NB4 (cell line): ENCODE measurements around the gene KIAA1958.

Experiments used
- DNase-seq: peaks from one replicate; pipeline ENCODE4 v3.0.0; 2010; ENCODE audit warnings: low read depth
- H3K4me3 ChIP-seq: one replicate; pipeline ENCODE4 v1.5.1; 2011; ENCODE audit warnings: mild to moderate bottlenecking, low read depth, low read length, moderate library complexity
- MYC ChIP-seq: IDR thresholded peaks from 2 replicates; pipeline ENCODE4 v1.6.1; 2011; ENCODE audit warnings: low read depth, low read length
- POLR2A ChIP-seq: IDR thresholded peaks from 2 replicates; pipeline ENCODE4 v1.6.1; 2011; ENCODE audit warnings: mild to moderate bottlenecking; ENCODE audit not compliant: insufficient read length; ENCODE audit errors: extremely low read depth
- TF ChIP-seq, protein P1 (sequence below): IDR thresholded peaks from 2 replicates; pipeline ENCODE4 v1.6.1; 2011; ENCODE audit warnings: low read depth, low read length
- TF ChIP-seq, protein P2 (sequence below): IDR thresholded peaks from one replicate; pipeline ENCODE4 v1.5.1; 2012; ENCODE audit warnings: low read depth, low read length

Gene KIAA1958

DNA sequence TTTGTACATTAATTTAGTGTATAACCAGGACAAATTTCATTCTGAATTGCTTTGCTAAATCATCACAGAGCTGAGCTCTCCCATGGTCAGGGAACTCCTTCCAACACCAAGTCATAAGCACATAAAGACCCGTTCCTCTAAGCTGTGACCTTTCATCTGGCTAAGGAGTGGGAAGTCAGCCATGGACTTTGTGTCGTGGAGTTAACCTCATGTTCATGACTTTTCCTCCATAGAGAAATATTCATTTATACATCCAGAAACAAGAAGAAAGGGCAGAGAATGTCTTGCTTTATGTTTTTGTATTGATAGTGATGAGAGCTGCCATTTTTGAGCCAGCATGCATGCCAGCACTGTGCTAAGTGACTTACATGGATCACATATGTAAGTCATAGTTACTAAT lies 133.8 kb downstream of the KIAA1958 start:
- no peak overlapping the region for H3K4me3 ChIP-seq
- TF ChIP-seq, protein P1, sequence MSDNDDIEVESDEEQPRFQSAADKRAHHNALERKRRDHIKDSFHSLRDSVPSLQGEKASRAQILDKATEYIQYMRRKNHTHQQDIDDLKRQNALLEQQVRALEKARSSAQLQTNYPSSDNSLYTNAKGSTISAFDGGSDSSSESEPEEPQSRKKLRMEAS = no peak
- TF ChIP-seq, protein P2, sequence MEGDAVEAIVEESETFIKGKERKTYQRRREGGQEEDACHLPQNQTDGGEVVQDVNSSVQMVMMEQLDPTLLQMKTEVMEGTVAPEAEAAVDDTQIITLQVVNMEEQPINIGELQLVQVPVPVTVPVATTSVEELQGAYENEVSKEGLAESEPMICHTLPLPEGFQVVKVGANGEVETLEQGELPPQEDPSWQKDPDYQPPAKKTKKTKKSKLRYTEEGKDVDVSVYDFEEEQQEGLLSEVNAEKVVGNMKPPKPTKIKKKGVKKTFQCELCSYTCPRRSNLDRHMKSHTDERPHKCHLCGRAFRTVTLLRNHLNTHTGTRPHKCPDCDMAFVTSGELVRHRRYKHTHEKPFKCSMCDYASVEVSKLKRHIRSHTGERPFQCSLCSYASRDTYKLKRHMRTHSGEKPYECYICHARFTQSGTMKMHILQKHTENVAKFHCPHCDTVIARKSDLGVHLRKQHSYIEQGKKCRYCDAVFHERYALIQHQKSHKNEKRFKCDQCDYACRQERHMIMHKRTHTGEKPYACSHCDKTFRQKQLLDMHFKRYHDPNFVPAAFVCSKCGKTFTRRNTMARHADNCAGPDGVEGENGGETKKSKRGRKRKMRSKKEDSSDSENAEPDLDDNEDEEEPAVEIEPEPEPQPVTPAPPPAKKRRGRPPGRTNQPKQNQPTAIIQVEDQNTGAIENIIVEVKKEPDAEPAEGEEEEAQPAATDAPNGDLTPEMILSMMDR = no peak
- TF ChIP-seq MYC = no peak
- TF ChIP-seq POLR2A = no peak
- DNase-seq = no peak

DNA sequence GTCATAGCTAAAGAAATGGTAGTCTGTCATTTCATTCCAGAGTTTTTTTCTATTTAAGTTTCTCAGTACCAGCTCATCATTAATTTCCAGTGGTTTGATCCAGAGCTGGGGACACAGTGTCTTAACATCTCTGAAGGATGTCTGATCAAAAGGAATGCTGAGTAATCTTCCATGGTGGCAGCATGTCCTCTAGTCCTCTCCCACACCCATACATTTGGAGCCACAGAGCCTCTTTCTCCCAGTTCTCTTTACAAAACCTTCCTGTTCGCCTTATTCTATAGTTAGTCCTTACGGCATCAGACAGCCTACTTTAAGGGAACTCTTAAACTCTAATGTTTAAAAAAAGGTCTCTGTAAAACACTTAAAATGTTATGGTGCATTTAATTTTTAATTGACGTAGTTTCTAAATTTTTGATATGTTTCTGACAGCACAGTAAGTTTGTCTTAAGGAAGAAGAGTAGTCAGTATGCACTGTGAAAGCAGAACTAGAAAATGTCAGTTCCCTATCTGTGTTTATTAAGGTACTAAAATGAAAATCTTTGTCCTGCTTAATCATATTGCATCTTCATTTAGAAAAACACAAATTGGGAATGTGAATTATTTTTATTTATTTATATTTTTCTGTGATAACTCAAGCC lies 134.5 kb downstream of the KIAA1958 start:
- no peak for DNase-seq
- no peak overlapping the region for H3K4me3 ChIP-seq
- TF ChIP-seq MYC (no peak), POLR2A (no peak)
- TF ChIP-seq, protein P2 = no peak
- TF ChIP-seq, protein P1 = no peak

DNA sequence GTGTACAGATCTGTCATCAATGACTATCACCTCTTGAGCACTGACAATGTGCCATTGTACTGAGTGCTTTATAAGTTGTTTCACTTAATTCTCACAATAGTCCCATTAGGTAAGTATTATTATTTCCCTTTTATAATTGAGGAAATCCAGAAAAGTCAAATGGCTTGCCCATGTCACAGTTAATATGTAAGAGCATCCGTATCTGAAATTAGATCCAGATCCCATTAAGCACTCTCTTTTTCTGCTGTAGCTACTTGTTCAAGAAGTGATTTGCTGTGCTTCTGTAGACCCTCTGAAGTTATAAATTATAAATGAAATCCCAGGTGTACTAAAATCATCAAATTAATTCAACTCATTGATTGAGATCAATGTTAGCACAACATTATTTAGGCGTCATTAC lies 136.6 kb downstream of the KIAA1958 start:
- TF ChIP-seq, protein P1 = no peak
- TF ChIP-seq POLR2A = no peak
- TF ChIP-seq, protein P2 = no peak
- no peak for TF ChIP-seq MYC
- no peak overlapping the region for H3K4me3 ChIP-seq
- DNase-seq = no peak

DNA sequence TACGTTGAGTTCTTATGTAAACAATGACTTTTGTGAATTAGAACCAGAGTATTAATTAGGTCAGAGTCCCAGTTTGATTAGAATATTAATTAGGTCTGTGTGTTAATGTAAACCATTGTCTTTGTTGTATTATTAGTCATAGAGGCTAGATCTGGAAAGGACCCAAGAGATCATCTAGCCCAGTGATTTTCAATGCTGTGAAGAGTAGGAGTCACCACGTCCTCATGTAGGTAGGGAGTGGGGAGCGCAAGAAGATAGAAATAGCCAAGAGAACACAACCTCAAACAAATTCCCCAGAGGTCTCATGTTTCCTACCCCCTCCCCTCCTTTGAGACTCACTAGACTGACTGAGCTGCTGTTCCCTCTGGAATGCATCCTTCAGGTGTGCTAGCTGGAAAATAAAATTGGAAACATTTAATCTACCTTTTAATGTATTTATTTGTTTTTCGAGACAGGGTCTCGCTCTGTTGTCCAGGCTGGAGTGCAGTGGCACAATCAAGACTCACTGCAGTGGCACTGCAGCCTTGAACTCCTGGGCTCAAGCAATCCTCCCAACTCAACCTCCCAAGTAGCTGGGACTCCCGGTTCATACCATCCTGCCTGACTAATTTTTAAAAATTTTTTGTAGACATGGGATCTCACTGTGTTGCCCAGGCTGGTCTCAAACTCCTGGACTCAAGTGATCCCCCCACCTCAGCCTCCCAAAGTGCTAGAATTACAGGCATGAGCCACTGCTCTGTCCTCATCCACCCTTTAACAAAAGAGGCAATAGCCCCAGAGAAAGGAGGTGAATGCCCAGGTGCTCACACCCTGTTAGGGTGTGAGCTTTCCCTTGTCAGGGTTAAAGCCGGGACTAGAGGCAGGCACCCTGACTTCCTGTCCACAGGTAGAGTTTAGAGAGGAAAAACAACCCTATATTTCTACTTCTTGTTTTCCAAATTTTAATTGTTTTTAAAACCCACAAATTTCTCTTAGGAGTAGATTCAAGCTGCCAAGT lies 138.4 kb downstream of the KIAA1958 start:
- no peak overlapping the region for H3K4me3 ChIP-seq
- no peak for DNase-seq

DNA sequence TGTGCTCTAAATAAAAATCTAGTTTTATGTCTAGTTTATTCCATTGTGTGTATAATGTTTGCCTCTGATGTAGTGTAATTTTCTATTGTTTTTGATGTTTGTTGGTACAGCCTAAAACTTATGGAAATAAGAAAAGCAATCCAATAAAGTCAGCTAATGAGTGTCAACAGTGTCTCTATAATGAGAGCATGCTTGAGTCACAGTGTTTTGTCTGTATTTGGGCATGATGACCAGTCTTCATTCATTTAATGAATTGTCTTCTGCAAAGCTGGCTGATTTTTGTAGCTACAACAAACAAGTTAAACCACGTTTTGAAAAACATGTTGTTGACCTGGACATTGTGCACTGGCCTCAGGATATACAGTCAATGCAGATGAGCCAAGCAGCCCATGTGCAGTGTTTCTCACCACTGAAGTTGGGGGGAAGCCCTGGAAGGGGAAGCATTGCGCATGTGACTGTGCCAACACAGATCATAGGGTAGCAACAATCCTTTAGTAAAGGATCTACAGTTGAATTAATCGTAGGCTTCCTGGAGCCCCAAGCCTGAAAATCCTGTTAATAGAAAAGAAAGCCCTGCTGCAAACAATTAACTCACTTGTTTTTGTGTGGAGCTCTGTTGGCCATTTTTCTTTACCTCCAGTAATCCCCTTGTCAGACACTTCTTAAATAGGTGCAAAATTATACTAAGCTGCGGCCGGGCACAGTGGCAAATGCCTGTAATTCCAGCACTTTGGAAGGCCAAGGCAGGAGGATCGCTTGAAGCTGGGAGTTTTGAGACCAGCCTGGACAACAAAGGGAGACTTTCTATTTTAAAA lies 143.3 kb downstream of the KIAA1958 start:
- DNase-seq = peak; percentile 30
- H3K4me3 ChIP-seq = no peak overlapping the region
- no peak; the same call in 1 of the 2 replicates for TF ChIP-seq MYC
- TF ChIP-seq POLR2A = no peak
- TF ChIP-seq, protein P2 = no peak
- TF ChIP-seq, protein P1 = 0 out of 2 replicates have a peak, but pooled peaks have one; percentile 32

More for the DNA sequence above, 138.4 kb downstream of the KIAA1958 start:
- no peak for TF ChIP-seq MYC
- TF ChIP-seq, protein P1 = no peak
- TF ChIP-seq, protein P2 = no peak
- TF ChIP-seq POLR2A = no peak
